ENCODE measurements around the gene NDFIP2.
"Not testable (repeated sequence)": the region's sequence is repeated elsewhere in the genome, so short reads cannot be mapped to it uniquely, and the experiment has no call there.

NDFIP2 gene

GRCh38 chr13:79600146-79600545 lies 119.2 kb downstream of the NDFIP2 start:
- not testable (repeated sequence) for DNase-seq

DNA sequence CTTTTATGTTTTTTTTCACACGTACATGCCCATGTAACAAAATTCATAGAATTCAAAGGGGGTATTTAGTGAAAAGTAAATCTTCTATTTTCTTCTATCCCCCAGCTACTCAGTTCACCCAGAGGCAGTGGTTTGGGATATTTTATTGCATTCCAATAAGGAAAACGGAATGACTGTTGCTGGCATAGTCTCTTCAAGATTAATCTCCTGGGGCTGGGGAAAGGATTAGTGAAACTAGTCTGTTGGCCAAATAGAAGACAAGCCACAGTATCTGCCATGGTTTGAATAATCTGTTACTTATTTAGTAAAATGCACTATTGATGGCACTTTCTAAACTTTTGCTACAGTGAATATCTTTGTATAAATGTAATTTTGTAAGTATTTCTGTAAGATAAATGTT lies 122.0 kb downstream of the NDFIP2 start:
- no peak for DNase-seq

- no peak for DNase-seq
These were observed 123.8 kb downstream of the NDFIP2 start for GRCh38 chr13:79604752-79605151.

Data from C1 segment of cervical spinal cord (tissue), 14 donors.